CD4-positive, alpha-beta T cell (primary cell): ENCODE results near the gene LHFPL3. TPM values are rescaled to one million over a fixed set of nuclear protein-coding genes. Genes with fewer than 3 reads are reported as not detected.

Source experiments
- ATAC-seq: fragments of 200-7000 bp; cut with Tn5 transposase; one replicate; pipeline ENCODE4 v1.10.0; 2022; ENCODE audit warnings: mild to moderate bottlenecking; ENCODE audit not compliant: poor library complexity
- CTCF ChIA-PET: fragments of 350-600 bp; sonication (Branson Sonifier 250); formaldehyde crosslinking; loops from one replicate; lab custom pipeline; 2021; ENCODE audit warnings: antibody characterized with exemption, inconsistent platforms; lab: Charles Lee
- POLR2A ChIA-PET: fragments of 350-600 bp; sonication (Branson Sonifier 250); formaldehyde crosslinking; loops from one replicate; lab custom pipeline; 2021; ENCODE audit warnings: antibody characterized with exemption, inconsistent platforms; lab: Charles Lee
- DNase-seq, 14 experiments: peaks; one replicate each; pipeline ENCODE4 v3.0.0-alpha.2; 2013 to 2020; ENCODE audit warnings: mixed read lengths in 2 of 14
- H3K27ac ChIP-seq, 2 donors: one replicate each; pipeline versions ENCODE4 v1.5.1 to v1.7.0; 2013; ENCODE audit warnings: low read length in 2 of 2, low read depth in 1 of 2, mild to moderate bottlenecking in 1 of 2
- H3K27me3 ChIP-seq, 2 experiments: 1 replicate in 1 of 2; 2 replicates in 1 of 2; pipeline versions ENCODE4 v1.6.1 to v1.7.0; 2013; ENCODE audit warnings: low read length in 2 of 2, control low read depth in 1 of 2, mild to moderate bottlenecking in 1 of 2, moderate library complexity in 1 of 2; ENCODE audit not compliant: insufficient read depth in 2 of 2, control insufficient read depth in 1 of 2
- H3K36me3 ChIP-seq: one replicate; pipeline ENCODE4 v1.6.1; 2013; ENCODE audit warnings: low read length, control low read depth; ENCODE audit not compliant: insufficient read depth
- H3K4me1 ChIP-seq: one replicate; pipeline ENCODE4 v1.6.1; 2013; ENCODE audit warnings: low read length, control low read depth; ENCODE audit not compliant: insufficient read depth
- H3K4me3 ChIP-seq: one replicate; pipeline ENCODE4 v1.5.1; 2013; ENCODE audit warnings: mild to moderate bottlenecking, low read length, moderate library complexity
- H3K9me3 ChIP-seq, 2 experiments: 1 replicate in 1 of 2; 2 replicates in 1 of 2; pipeline versions ENCODE4 v1.6.1 to v1.7.0; 2013; ENCODE audit warnings: low read length in 2 of 2, mild to moderate bottlenecking in 2 of 2, control low read depth in 1 of 2, moderate library complexity in 1 of 2; ENCODE audit not compliant: control insufficient read depth in 1 of 2, insufficient read depth in 1 of 2
- H3K27ac Mint-ChIP-seq: one replicate; pipeline ENCODE4 v1.8.0; 2020; ENCODE audit warnings: mixed read lengths
- H3K27me3 Mint-ChIP-seq: one replicate; pipeline ENCODE4 v1.8.0; 2021; ENCODE audit warnings: mixed read lengths
- H3K36me3 Mint-ChIP-seq: one replicate; pipeline ENCODE4 v1.8.0; 2021; ENCODE audit warnings: low read depth, mixed read lengths
- H3K4me1 Mint-ChIP-seq: one replicate; pipeline ENCODE4 v1.8.0; 2021; ENCODE audit warnings: low read depth, mixed read lengths
- H3K4me3 Mint-ChIP-seq: one replicate; pipeline ENCODE4 v1.8.0; 2020; ENCODE audit warnings: mild to moderate bottlenecking, mixed read lengths
- H3K9me3 Mint-ChIP-seq: one replicate; pipeline ENCODE4 v1.8.0; 2020; ENCODE audit warnings: mixed read lengths
- CTCF ChIP-seq: fragments of 200-600 bp; IDR thresholded peaks from one replicate; pipeline ENCODE4 v1.8.0; 2022; ENCODE audit warnings: antibody characterized with exemption, mild to moderate bottlenecking
- intact Hi-C, 2 experiments: fragments of 100-400 bp; cut with DNase I in 1 of 2; cut with micrococcal nuclease in 1 of 2; formaldehyde crosslinking; loops; one replicate each; pipeline versions ENCODE4 v1.15.1 to v1.9.0; 2023 to 2025; cut with DNase I, micrococcal nuclease
- total RNA-seq, 174 experiments: library from RNA in 2 of 174; stranded (reverse) in 2 of 174; gene quantifications; one replicate each; pipeline ENCODE4 v1.2.3 and lab custom pipeline; 2021 to 2026

The LHFPL3 gene
- total RNA-seq, 2 experiments from 2014 or later = not detected

GRCh38 chr7:104299323-104299722 lies 29.1 kb upstream of the LHFPL3 start:
- Mint-ChIP-seq H3K27ac (no peak overlapping the region), H3K36me3 (no peaks in the 10 kb centered on the region), H3K4me1 (no peaks in the 10 kb centered on the region), H3K4me3 (no peak overlapping the region), H3K27me3 (peaks cover 20% of the 10 kb centered on the region), H3K9me3 (peaks cover 3% of the 10 kb centered on the region)
- Histone ChIP-seq H3K4me3 (no peak overlapping the region), H3K36me3 (no peaks in the 10 kb centered on the region), H3K27ac (no peak overlapping the region), H3K4me1 (no peaks in the 10 kb centered on the region), H3K27me3 (peaks cover 4 to 10% of the 10 kb centered on the region in 2 experiments), H3K9me3 (peaks cover 0 to 3% of the 10 kb centered on the region in 2 experiments)
- CTCF ChIA-PET = no interaction called here
- POLR2A ChIA-PET = no interaction called here
- no peak for DNase-seq
- no peak for TF ChIP-seq CTCF
- intact Hi-C loops = no loop called here
- no peak for ATAC-seq

GRCh38 chr7:104299777-104300176 lies 28.6 kb upstream of the LHFPL3 start:
- H3K27ac ChIP-seq = no peak overlapping the region
- H3K4me3 ChIP-seq = no peak overlapping the region
- no peaks in the 10 kb centered on the region for H3K4me1 ChIP-seq
- POLR2A ChIA-PET = no interaction called here
- Mint-ChIP-seq H3K36me3 (no peaks in the 10 kb centered on the region), H3K4me1 (no peaks in the 10 kb centered on the region), H3K4me3 (no peak overlapping the region), H3K27me3 (peaks cover 17% of the 10 kb centered on the region), H3K27ac (no peak overlapping the region), H3K9me3 (peaks cover 3% of the 10 kb centered on the region)
- no peak for TF ChIP-seq CTCF
- H3K9me3 ChIP-seq = peaks cover 0 to 3% of the 10 kb centered on the region in 2 experiments
- ATAC-seq = no peak
- intact Hi-C loops = no loop called here
- peaks cover 4 to 10% of the 10 kb centered on the region in 2 experiments for H3K27me3 ChIP-seq
- DNase-seq = no peak
- H3K36me3 ChIP-seq = no peaks in the 10 kb centered on the region
- CTCF ChIA-PET = no interaction called here

GRCh38 chr7:104306793-104307192 lies 21.6 kb upstream of the LHFPL3 start:
- ATAC-seq = no peak
- no peaks in the 10 kb centered on the region for H3K9me3 Mint-ChIP-seq
- H3K9me3 ChIP-seq = no peaks in the 10 kb centered on the region
- H3K4me1 Mint-ChIP-seq = no peaks in the 10 kb centered on the region
- no peaks in the 10 kb centered on the region for H3K4me1 ChIP-seq
- H3K4me3 Mint-ChIP-seq = no peak overlapping the region
- H3K27ac Mint-ChIP-seq = no peak overlapping the region
- TF ChIP-seq CTCF = no peak
- POLR2A ChIA-PET = no interaction called here
- CTCF ChIA-PET = no interaction called here
- H3K4me3 ChIP-seq = no peak overlapping the region
- H3K36me3 ChIP-seq = no peaks in the 10 kb centered on the region
- no peak for DNase-seq
- no peak overlapping the region for H3K27ac ChIP-seq
- intact Hi-C loops = no loop called here
- peaks cover 6% of the 10 kb centered on the region for H3K27me3 Mint-ChIP-seq
- H3K36me3 Mint-ChIP-seq = no peaks in the 10 kb centered on the region
- peaks cover 4 to 7% of the 10 kb centered on the region in 2 experiments for H3K27me3 ChIP-seq
